DOHH2 (cell line): ENCODE measurements around the gene IRF1.

ENCODE experiments used
- H3F3A ChIP-seq: fragments of 200-600 bp; sonication (generic), shearing (Covaris generic); 2 replicates; pipeline ENCODE4 v1.6.0; 2016; ENCODE audit warnings: antibody characterized with exemption, mild to moderate bottlenecking; ENCODE audit not compliant: control insufficient read depth, insufficient read depth
- H3K27ac ChIP-seq: fragments of 200-600 bp; sonication (generic); 2 replicates; pipeline ENCODE4 v1.5.1; 2014; ENCODE audit warnings: low read depth, mild to moderate bottlenecking, low read length, moderate library complexity
- H3K27me3 ChIP-seq: fragments of 200-600 bp; sonication (generic); 2 replicates; pipeline ENCODE4 v1.6.1; 2014; ENCODE audit warnings: mild to moderate bottlenecking, low read length, mixed read lengths; ENCODE audit not compliant: control insufficient read depth
- H3K36me3 ChIP-seq: fragments of 200-600 bp; sonication (generic); 2 replicates; pipeline ENCODE4 v1.6.1; 2014; ENCODE audit warnings: mild to moderate bottlenecking, low read length, moderate library complexity, mixed read lengths; ENCODE audit not compliant: control insufficient read depth
- H3K4me1 ChIP-seq: fragments of 200-600 bp; sonication (generic); 2 replicates; pipeline ENCODE4 v1.6.1; 2014; ENCODE audit warnings: mild to moderate bottlenecking, low read length, mixed read lengths; ENCODE audit not compliant: control insufficient read depth
- H3K4me2 ChIP-seq: fragments of 200-600 bp; sonication (generic); 2 replicates; pipeline ENCODE4 v1.6.0; 2014; ENCODE audit warnings: mild to moderate bottlenecking, low read length, moderate library complexity
- H3K4me3 ChIP-seq: fragments of 200-600 bp; sonication (generic); 2 replicates; pipeline ENCODE4 v1.5.1; 2014; ENCODE audit warnings: mild to moderate bottlenecking, low read length, mixed read lengths
- H3K79me2 ChIP-seq: fragments of 200-600 bp; sonication (generic); 2 replicates; pipeline ENCODE4 v1.6.1; 2014; ENCODE audit warnings: mild to moderate bottlenecking, low read length, mixed read lengths; ENCODE audit not compliant: control insufficient read depth
- H3K9me2 ChIP-seq: fragments of 200-600 bp; sonication (generic); replicated peaks from 2 replicates; pipeline ENCODE4 v1.6.1; 2014; ENCODE audit warnings: mild to moderate bottlenecking, low read length, mixed read lengths; ENCODE audit not compliant: control insufficient read depth
- H3K9me3 ChIP-seq: fragments of 200-600 bp; sonication (generic); 2 replicates; pipeline ENCODE4 v1.6.1; 2014; ENCODE audit warnings: antibody characterized with exemption, low read length, mixed read lengths; ENCODE audit not compliant: control insufficient read depth, insufficient read depth
- H4K20me1 ChIP-seq: fragments of 200-600 bp; sonication (generic); 2 replicates; pipeline ENCODE4 v1.6.0; 2014; ENCODE audit warnings: low read depth, mild to moderate bottlenecking, antibody characterized with exemption, low read length, moderate library complexity; ENCODE audit not compliant: control insufficient read depth, insufficient read depth
- CTCF ChIP-seq: fragments of 200-600 bp; sonication (generic); IDR thresholded peaks from one replicate; pipeline ENCODE4 v1.5.1; 2014; ENCODE audit warnings: antibody characterized with exemption, mild to moderate bottlenecking, low read depth, low read length; ENCODE audit not compliant: poor library complexity, severe bottlenecking
- EZH2phosphoT487 ChIP-seq: fragments of 200-600 bp; sonication (generic); IDR thresholded peaks from 2 replicates; pipeline ENCODE4 v1.6.1; 2017; ENCODE audit warnings: borderline replicate concordance, mild to moderate bottlenecking, antibody characterized with exemption, low read length, moderate library complexity, mixed read lengths

Gene IRF1

GRCh38 chr5:132471944-132472343, 18.6 kb downstream of the IRF1 start:
- no peaks in the 10 kb centered on the region; the same call in 1 of the 2 replicates for H3F3A ChIP-seq
- peaks cover 4% of the 10 kb centered on the region; the same call in 1 of the 2 replicates for H3K27me3 ChIP-seq
- no peak overlapping the region for H3K27ac ChIP-seq
- TF ChIP-seq CTCF (no peak), EZH2phosphoT487 (no peak)
- no peaks in the 10 kb centered on the region for H3K79me2 ChIP-seq
- H3K4me1 ChIP-seq, result peaks cover 18% of the 10 kb centered on the region
- no peak overlapping the region for H3K4me2 ChIP-seq
- no peaks in the 10 kb centered on the region for H3K9me3 ChIP-seq
- no peaks in the 10 kb centered on the region for H3K36me3 ChIP-seq
- H3K9me2 ChIP-seq, result no peaks in the 10 kb centered on the region
- no peak overlapping the region for H3K4me3 ChIP-seq
- no peaks in the 10 kb centered on the region for H4K20me1 ChIP-seq

- peaks cover 24% of the 10 kb centered on the region for H3K4me1 ChIP-seq
- TF ChIP-seq CTCF, result no peak
- no peak for TF ChIP-seq EZH2phosphoT487
Observed at GRCh38 chr5:132471151-132471907, 19.2 kb downstream of the IRF1 start.

GRCh38 chr5:132470596-132470995, 20.0 kb downstream of the IRF1 start:
- H3K9me3 ChIP-seq, result no peaks in the 10 kb centered on the region
- no peaks in the 10 kb centered on the region for H3K79me2 ChIP-seq
- no peak overlapping the region for H3K27ac ChIP-seq
- H3K36me3 ChIP-seq, result no peaks in the 10 kb centered on the region
- TF ChIP-seq EZH2phosphoT487, result no peak
- TF ChIP-seq CTCF, result no peak
- no peaks in the 10 kb centered on the region for H4K20me1 ChIP-seq
- H3K9me2 ChIP-seq, result no peaks in the 10 kb centered on the region
- no peaks in the 10 kb centered on the region; the same call in 1 of the 2 replicates for H3F3A ChIP-seq
- no peak overlapping the region for H3K4me3 ChIP-seq
- H3K27me3 ChIP-seq, result peaks cover 9% of the 10 kb centered on the region; the same call in 1 of the 2 replicates
- H3K4me1 ChIP-seq, result peaks cover 29% of the 10 kb centered on the region
- H3K4me2 ChIP-seq, result no peak overlapping the region

More at GRCh38 chr5:132471151-132471907, 19.2 kb downstream of the IRF1 start:
- Histone ChIP-seq H3K4me2 (no peak overlapping the region), H3K27ac (no peak overlapping the region), H3K4me3 (no peak overlapping the region), H3K79me2 (no peaks in the 10 kb centered on the region), H3F3A (no peaks in the 10 kb centered on the region; the same call in 1 of the 2 replicates), H3K9me2 (no peaks in the 10 kb centered on the region), H3K9me3 (no peaks in the 10 kb centered on the region), H3K36me3 (no peaks in the 10 kb centered on the region), H3K27me3 (peaks cover 4% of the 10 kb centered on the region; the same call in 1 of the 2 replicates), H4K20me1 (no peaks in the 10 kb centered on the region)
